GM12873 (cell line): ENCODE data around the gene PIK3C3.

Experiments
- TF ChIP-seq, protein P1 (sequence below): IDR thresholded peaks from 2 replicates; pipeline ENCODE4 v1.5.1; 2012; ENCODE audit warnings: low read depth, mild to moderate bottlenecking, moderate library complexity, low read length, control low read depth; ENCODE audit not compliant: insufficient read depth; ENCODE audit errors: missing control alignments

PIK3C3 gene

DNA sequence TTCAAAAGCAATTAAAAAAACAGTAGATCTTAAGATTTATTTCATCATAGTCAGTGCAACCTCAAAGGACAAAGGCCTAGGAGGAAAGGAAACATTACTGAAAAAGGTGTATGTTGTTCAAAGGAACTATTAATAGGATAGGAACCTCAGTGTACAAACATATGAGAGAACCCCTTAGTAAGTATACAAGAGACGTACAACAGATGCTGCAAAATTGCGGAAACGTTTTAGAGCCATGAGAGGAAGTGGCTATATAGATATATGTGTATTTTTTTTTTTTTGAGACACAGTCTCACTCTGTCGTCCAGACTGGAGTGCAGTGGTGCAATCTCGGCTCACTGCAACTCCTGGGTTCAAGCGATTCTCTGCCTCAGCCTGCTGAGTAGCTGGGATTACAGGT is 22.2 kb downstream of the PIK3C3 start:
- TF ChIP-seq, protein P1, sequence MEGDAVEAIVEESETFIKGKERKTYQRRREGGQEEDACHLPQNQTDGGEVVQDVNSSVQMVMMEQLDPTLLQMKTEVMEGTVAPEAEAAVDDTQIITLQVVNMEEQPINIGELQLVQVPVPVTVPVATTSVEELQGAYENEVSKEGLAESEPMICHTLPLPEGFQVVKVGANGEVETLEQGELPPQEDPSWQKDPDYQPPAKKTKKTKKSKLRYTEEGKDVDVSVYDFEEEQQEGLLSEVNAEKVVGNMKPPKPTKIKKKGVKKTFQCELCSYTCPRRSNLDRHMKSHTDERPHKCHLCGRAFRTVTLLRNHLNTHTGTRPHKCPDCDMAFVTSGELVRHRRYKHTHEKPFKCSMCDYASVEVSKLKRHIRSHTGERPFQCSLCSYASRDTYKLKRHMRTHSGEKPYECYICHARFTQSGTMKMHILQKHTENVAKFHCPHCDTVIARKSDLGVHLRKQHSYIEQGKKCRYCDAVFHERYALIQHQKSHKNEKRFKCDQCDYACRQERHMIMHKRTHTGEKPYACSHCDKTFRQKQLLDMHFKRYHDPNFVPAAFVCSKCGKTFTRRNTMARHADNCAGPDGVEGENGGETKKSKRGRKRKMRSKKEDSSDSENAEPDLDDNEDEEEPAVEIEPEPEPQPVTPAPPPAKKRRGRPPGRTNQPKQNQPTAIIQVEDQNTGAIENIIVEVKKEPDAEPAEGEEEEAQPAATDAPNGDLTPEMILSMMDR = no peak

DNA sequence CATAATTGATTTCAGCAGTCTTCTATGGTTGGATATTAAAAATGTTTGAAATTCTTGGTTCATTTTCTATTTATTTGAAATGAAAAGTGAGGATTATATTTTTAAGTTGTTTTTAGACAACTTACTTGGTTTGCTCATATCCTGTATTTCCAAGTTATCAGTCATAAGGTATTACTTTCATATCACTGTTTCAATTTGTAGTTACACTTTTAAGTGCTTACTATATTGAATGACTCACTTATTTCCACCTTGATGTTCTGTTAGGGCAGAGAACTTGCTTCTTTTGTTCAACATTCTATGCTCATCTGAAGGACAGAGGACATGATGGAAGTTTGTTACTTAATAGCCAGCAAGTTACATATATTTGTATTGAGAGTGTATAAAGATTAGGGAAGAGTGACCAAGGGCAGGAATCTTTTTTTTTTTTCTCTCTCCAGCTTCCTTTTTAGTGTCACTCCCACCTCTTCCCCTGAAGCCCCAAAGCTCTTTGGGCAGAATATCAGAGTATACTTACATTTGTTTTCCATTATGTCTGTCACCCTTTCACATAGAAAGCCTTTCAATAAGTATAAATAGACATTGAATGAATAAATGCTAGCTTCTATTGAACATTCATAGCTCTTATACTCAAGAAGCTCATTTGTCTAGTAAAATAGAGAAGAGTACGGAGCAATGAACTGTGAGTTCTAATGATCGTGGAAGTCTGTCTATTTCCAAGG is 28.1 kb downstream of the PIK3C3 start:
- TF ChIP-seq, protein P1 = no peak

DNA sequence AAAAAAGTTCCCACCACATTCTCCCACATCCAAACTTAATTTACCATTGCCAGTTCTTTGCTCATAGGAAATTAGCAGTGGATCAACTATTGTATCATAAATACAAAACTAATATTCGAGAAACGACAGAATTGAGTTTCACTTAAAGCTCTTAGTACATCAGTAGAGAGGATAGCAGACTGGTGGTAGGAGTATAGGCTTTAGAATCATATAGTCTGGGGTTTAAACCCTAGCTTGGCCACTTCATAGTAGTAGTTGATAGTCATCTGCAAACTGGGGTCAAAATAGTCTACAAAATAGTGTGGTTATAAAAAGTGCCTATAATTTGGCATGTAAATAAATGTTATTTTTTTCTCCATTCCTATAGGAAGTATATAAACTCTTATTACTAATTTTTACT is 30.9 kb downstream of the PIK3C3 start:
- TF ChIP-seq, protein P1 = no peak

DNA sequence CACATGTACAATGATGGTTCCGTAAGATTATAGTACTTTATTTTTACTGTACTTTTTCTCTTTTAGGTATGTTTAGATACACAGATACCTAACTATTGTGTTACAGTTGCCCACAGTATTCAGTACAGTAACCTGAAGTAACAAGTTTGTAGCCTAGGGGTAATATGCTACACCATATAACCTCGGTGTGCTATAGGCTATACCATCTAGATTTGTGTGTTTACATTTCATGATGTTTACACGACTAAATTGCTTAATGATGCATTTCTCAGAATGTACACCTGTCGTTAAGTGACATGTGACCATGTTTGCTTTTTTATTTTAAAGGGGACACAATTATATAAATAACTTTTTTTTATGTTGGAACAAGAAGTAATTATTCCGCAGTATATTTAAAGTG is 34.5 kb downstream of the PIK3C3 start:
- TF ChIP-seq, protein P1 = no peak

DNA sequence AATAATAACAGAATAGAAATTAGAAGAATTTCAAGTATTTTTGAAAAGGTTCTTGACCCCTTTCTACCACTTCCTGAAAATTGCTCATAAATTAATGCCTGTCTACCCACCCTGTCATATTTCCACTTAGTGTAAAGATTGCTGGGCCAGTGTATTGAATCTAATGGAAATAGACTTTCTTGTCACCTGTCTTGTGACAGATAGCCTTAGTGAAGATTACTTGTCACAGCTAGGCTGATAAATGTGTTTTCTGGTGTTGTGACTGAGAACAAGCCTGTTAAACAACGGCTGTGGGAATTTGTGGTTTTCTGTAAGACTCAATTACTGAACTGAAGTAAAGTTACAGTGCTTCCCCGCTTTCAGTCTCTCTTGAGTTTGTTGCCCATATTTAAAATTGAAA is 37.0 kb downstream of the PIK3C3 start:
- TF ChIP-seq, protein P1 = no peak

DNA sequence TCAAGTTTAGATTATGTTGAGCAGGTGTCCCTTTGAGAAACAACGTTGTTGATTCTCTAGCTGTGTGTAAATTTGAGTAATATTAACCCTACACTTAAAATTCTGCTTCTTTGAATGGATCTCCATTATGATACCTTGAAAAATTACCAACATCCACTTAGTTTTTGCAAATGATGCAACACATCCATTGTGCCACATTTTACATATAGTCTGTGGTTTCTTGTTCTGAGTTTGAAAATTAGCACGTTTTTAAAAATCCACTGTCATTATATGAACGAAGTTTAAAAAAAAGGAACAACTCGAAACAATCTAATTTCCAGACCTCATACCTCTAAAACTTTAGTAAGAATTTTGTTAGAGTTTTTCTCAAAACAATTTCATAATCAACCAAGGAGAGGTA is 37.7 kb downstream of the PIK3C3 start:
- TF ChIP-seq, protein P1 = no peak

DNA sequence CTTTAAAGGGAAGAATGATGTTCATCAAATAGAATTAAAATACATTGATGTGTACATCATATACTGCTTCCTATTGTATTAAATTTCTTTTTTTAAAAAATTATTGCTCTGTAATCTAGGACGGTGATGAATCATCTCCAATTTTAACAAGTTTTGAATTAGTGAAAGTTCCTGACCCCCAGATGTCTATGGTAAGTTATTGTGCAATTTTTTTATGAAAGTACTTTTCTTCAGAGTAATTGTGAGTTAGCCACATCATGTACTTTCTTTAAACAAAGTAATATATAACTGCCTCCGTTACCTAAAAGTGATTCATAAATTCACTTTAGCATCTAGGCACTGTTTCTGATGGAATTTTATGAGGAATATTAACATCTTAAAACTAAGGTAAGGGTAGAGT is 38.1 kb downstream of the PIK3C3 start:
- TF ChIP-seq, protein P1 = no peak
